ENCODE measurements around the gene MED13L. TPM values are rescaled to one million over a fixed set of nuclear protein-coding genes. Genes with fewer than 3 reads are reported as not detected.

MED13L gene
- total and polyA plus RNA-seq, 8 donors: 92.4 to 123 (median 97.0) TPM

DNA sequence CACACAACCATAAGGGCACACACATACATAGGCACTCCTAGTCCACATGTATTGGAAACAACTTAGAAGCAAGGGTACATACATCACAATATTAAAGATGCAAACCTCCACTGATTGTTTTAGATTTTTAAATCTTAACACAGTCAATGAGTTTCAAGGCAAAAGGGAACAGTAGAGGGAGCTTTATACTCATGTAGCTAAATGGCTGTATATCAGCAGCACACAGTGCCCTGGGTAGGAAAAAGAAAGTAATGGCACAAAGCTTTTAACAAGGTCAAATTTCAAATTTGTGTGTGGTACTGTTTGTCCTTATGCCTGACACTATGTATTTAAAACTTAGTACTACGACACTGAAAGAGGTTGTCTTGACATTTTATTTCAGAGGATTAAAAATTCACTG is 262.0 kb downstream of the MED13L start:
- Histone ChIP-seq H3K4me3 (no peak overlapping the region), H3K36me3 (peaks cover 0 to 70% of the 10 kb centered on the region in 2 donors), H3K4me1 (peaks cover 0 to 7% of the 10 kb centered on the region in 2 donors), H3K27ac (no peak overlapping the region), H3K9me3 (no peaks in the 10 kb centered on the region), H3K27me3 (no peaks in the 10 kb centered on the region)
- ATAC-seq (peak; percentile 91), DNase-seq (peak in 1 of 4 donors; percentile 47)
- intact Hi-C loops (cut with DNase I): loop anchor here in 1 of 2 donors (10.0 kb wide), 1 partner anchor 219 kb away; no protein-coding TSS in a partner anchor
- TF ChIP-seq, protein P1, sequence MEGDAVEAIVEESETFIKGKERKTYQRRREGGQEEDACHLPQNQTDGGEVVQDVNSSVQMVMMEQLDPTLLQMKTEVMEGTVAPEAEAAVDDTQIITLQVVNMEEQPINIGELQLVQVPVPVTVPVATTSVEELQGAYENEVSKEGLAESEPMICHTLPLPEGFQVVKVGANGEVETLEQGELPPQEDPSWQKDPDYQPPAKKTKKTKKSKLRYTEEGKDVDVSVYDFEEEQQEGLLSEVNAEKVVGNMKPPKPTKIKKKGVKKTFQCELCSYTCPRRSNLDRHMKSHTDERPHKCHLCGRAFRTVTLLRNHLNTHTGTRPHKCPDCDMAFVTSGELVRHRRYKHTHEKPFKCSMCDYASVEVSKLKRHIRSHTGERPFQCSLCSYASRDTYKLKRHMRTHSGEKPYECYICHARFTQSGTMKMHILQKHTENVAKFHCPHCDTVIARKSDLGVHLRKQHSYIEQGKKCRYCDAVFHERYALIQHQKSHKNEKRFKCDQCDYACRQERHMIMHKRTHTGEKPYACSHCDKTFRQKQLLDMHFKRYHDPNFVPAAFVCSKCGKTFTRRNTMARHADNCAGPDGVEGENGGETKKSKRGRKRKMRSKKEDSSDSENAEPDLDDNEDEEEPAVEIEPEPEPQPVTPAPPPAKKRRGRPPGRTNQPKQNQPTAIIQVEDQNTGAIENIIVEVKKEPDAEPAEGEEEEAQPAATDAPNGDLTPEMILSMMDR (IDR thresholded peaks at IDR 0.05): peak in 1 of 2 donors; percentile 38

DNA sequence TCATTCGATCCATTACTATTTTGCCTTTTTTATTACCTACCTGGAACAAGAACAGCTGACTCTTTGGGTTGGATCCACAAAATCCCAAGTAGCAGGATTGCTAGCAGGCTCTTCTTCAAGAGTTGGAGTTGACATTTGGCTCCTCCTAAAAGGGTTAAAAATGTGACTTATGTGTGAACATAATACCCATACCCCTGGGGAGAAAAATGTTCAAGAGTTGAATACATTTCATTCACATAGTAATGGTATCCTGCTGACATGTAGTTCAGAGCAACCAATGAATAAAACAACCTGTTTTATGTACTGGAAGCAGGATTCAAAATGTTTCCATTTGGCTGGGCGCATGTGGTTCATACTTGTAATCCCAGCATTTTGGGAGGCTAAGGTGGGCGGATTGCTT is 264.7 kb downstream of the MED13L start:
- H3K36me3 ChIP-seq: peaks cover 0 to 76% of the 10 kb centered on the region in 2 donors
- no peaks in the 10 kb centered on the region for H3K27me3 ChIP-seq
- intact Hi-C loops (cut with DNase I): loop anchor here in 1 of 2 donors (10.0 kb wide), 1 partner anchor 222 kb away; no protein-coding TSS in a partner anchor
- no peak overlapping the region for H3K27ac ChIP-seq
- H3K9me3 ChIP-seq: no peaks in the 10 kb centered on the region
- ATAC-seq (no peak), DNase-seq (no peak)
- H3K4me3 ChIP-seq: no peak overlapping the region
- TF ChIP-seq, protein P1 (IDR thresholded peaks at IDR 0.05): no peak
- no peaks in the 10 kb centered on the region for H3K4me1 ChIP-seq

DNA sequence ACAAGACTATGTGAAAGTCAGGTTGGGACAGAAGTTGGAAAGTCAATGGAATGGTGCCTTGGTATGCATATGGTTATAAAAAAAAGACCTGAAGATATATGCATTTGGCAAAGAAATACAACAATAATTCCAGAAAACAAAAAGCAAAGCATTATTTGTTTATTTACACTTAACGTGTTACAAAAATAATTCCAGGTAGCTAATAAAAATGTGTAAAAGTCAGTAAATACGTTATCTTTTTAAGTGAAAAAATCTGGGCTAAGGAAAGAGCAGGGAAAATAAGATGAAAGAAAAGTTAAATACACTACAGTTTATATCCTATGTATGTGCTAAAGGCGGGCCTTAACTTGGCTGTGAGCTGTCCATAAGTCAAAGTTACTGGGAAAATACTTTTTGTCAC is 266.3 kb downstream of the MED13L start:
- H3K4me3 ChIP-seq: no peak overlapping the region
- DNase-seq (no peak), ATAC-seq (no peak)
- H3K27me3 ChIP-seq: no peaks in the 10 kb centered on the region
- no peaks in the 10 kb centered on the region for H3K4me1 ChIP-seq
- intact Hi-C loops (cut with DNase I): loop anchor here in 1 of 2 donors (10.0 kb wide), 1 partner anchor 224 kb away; no protein-coding TSS in a partner anchor
- no peak overlapping the region for H3K27ac ChIP-seq
- no peaks in the 10 kb centered on the region for H3K9me3 ChIP-seq
- TF ChIP-seq, protein P1 (IDR thresholded peaks at IDR 0.05): no peak
- H3K36me3 ChIP-seq: peaks cover 0 to 85% of the 10 kb centered on the region in 2 donors

GRCh38 chr12:116010467-116010866 is 267.0 kb downstream of the MED13L start:
- no peak overlapping the region for H3K27ac ChIP-seq
- intact Hi-C loops (cut with DNase I): loop anchor here in 1 of 2 donors (10.0 kb wide), 1 partner anchor 224 kb away; no protein-coding TSS in a partner anchor
- no peaks in the 10 kb centered on the region for H3K4me1 ChIP-seq
- ATAC-seq (no peak), DNase-seq (no peak)
- peaks cover 0 to 92% of the 10 kb centered on the region in 2 donors for H3K36me3 ChIP-seq
- TF ChIP-seq, protein P1 (IDR thresholded peaks at IDR 0.05): no peak
- no peaks in the 10 kb centered on the region for H3K9me3 ChIP-seq
- no peak overlapping the region for H3K4me3 ChIP-seq
- H3K27me3 ChIP-seq: no peaks in the 10 kb centered on the region

DNA sequence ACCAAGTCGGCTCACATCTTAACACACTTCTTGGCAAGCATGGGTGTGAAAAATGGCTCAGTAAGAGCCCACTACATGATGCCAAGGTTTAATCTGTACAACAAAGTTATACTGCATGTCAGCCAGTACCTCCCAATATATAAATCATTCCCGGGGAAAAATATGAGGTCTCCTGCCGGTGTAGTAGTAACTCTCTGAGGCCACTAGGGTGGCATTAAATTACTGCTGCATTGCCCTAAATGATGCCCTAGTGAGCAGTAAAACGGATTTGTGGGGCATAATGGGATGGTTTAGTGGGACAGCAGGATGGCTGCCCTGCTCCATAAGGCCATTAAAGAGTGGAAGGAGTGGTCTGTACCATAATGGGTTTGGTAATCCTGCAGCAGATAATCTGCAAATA is 267.7 kb downstream of the MED13L start:
- no peak overlapping the region for H3K4me3 ChIP-seq
- peaks cover 0 to 94% of the 10 kb centered on the region in 2 donors for H3K36me3 ChIP-seq
- TF ChIP-seq, protein P1 (IDR thresholded peaks at IDR 0.05): peak in 1 of 2 donors; percentile 18
- DNase-seq (no peak), ATAC-seq (no peak)
- H3K4me1 ChIP-seq: no peaks in the 10 kb centered on the region
- intact Hi-C loops (cut with DNase I): loop anchor here in 1 of 2 donors (10.0 kb wide), 1 partner anchor 225 kb away; no protein-coding TSS in a partner anchor
- H3K9me3 ChIP-seq: no peaks in the 10 kb centered on the region
- H3K27ac ChIP-seq: no peak overlapping the region
- no peaks in the 10 kb centered on the region for H3K27me3 ChIP-seq

Measured in left lung (tissue), 10 donors.